HepG2 (cell line): Measurements from ENCODE around the gene CD300LG. TPM values are rescaled to one million over a fixed set of nuclear protein-coding genes. Genes with fewer than 3 reads are reported as not detected.

ENCODE experiments used
- HMGXB4 ChIP-seq, 2 experiments: sonication (generic) in 1 of 2; formaldehyde crosslinking in 1 of 2; IDR thresholded peaks; 2 replicates each; pipeline versions ENCODE4 v1.4.0 to v1.6.1; 2018 to 2020; ENCODE audit warnings: missing genetic modification reagents in 2 of 2, borderline replicate concordance in 1 of 2, low read depth in 1 of 2, mild to moderate bottlenecking in 1 of 2, missing biosample characterization in 1 of 2
- HNRNPH1 ChIP-seq: fragments of 200-400 bp; formaldehyde crosslinking; optimal IDR thresholded peaks from 2 replicates; pipeline ENCODE3; 2017; ENCODE audit warnings: mild to moderate bottlenecking, low read depth, low read length
- MAX ChIP-seq: IDR thresholded peaks from 2 replicates; pipeline ENCODE4 v1.6.1; 2012; ENCODE audit warnings: inconsistent platforms
- NR2C2 ChIP-seq: sonication (generic); formaldehyde crosslinking; IDR thresholded peaks from 2 replicates; pipeline ENCODE4 v1.4.0; 2020; ENCODE audit warnings: missing genetic modification reagents, mild to moderate bottlenecking, moderate library complexity, borderline replicate concordance
- NR2F6 ChIP-seq, 2 experiments: IDR thresholded peaks; 2 replicates each; pipeline ENCODE4 v1.6.1; 2016; ENCODE audit warnings: antibody characterized with exemption in 1 of 2, mild to moderate bottlenecking in 1 of 2
- POGZ ChIP-seq: sonication (generic); formaldehyde crosslinking; IDR thresholded peaks from 2 replicates; pipeline ENCODE4 v1.4.0; 2020; ENCODE audit warnings: mild to moderate bottlenecking, missing genetic modification reagents
- PRPF4 ChIP-seq: fragments of 200-400 bp; formaldehyde crosslinking; IDR thresholded peaks from 2 replicates; pipeline ENCODE4 v1.6.1; 2016; ENCODE audit warnings: low read length, low read depth; ENCODE audit not compliant: poor library complexity, severe bottlenecking
- RBAK ChIP-seq: sonication (generic); formaldehyde crosslinking; IDR thresholded peaks from 2 replicates; pipeline ENCODE4 v1.5.1; 2020; ENCODE audit warnings: mild to moderate bottlenecking, missing genetic modification reagents
- SALL2 ChIP-seq: sonication (generic); formaldehyde crosslinking; IDR thresholded peaks from 2 replicates; pipeline ENCODE4 v1.8.1; 2023; ENCODE audit warnings: mild to moderate bottlenecking, missing genetic modification reagents, inconsistent platforms
- ZBTB40 ChIP-seq, 2 experiments: fragments of 450-650 bp in 1 of 2; sonication (generic) in 1 of 2; formaldehyde crosslinking in 1 of 2; IDR thresholded peaks; 2 replicates each; pipeline versions ENCODE4 v1.6.1 to v1.8.0; 2016 to 2022; ENCODE audit warnings: antibody characterized with exemption in 1 of 2, mild to moderate bottlenecking in 1 of 2, missing genetic modification reagents in 1 of 2
- ZNF24 ChIP-seq: fragments of 450-650 bp; IDR thresholded peaks from 2 replicates; pipeline ENCODE4 v1.6.1; 2017; ENCODE audit warnings: antibody characterized with exemption, mild to moderate bottlenecking
- ZNF672 ChIP-seq: sonication (generic); formaldehyde crosslinking; IDR thresholded peaks from 2 replicates; pipeline ENCODE4 v1.8.1; 2022; ENCODE audit warnings: missing genetic modification reagents
- polyA plus RNA-seq, 8 experiments: library from polyadenylated mRNA; depleted of rRNA in 3 of 8; stranded (reverse) in 7 of 8; unstranded in 1 of 8; fragments of >200 nt; fragmentation: Illumina TruSeq in 4 of 8; extraction: Trizol in 4 of 8; gene quantifications; 2 replicates each; pipeline versions ENCODE4 v1.2.1 to v1.2.3, GENCODE V29; 2011 to 2016; ENCODE audit warnings: low read depth in 4 of 8, missing spikeins in 1 of 8, mixed read lengths in 1 of 8; ENCODE audit not compliant: insufficient read depth in 1 of 8
- total RNA-seq, 5 experiments: library from RNA; depleted of rRNA; stranded (reverse); fragments of >200 nt; fragmentation: Illumina TruSeq; extraction: Trizol; gene quantifications; 2 replicates each; pipeline ENCODE4 v1.2.3, GENCODE V29; 2016; ENCODE audit warnings: low read depth in 1 of 5

Gene CD300LG
- total and polyA plus RNA-seq, 2 of the 13 experiments (the other 11 are each of a cell fraction or from before 2014, with no cell fraction given), result not detected

GRCh38 chr17:43878260-43879175 lies 31.5 kb downstream of the CD300LG start (continued):
- TF ChIP-seq ZBTB40 (IDR thresholded peaks at IDR 0.05), result no peak
- TF ChIP-seq ZBTB40 (CRISPR knock-in tag; IDR thresholded peaks at IDR 0.05), result no peak
- TF ChIP-seq HMGXB4 (CRISPR knock-in tag; IDR thresholded peaks at IDR 0.05; ENCODE audit: borderline replicate concordance in 1 of 2, low read depth in 1 of 2), result peak; percentile 51 to 71; a peak in 2 of 4 replicates
- no peak for TF ChIP-seq NR2C2 (CRISPR knock-in tag)
- TF ChIP-seq SALL2, result no peak
- no peak; the same call in 1 of the 2 replicates for TF ChIP-seq MAX
- TF ChIP-seq POGZ, result no peak
- no peak for TF ChIP-seq PRPF4
- TF ChIP-seq ZNF672 (CRISPR knock-in tag), result no peak
- TF ChIP-seq RBAK (CRISPR knock-in tag), result no peak
- TF ChIP-seq NR2F6 (IDR thresholded peaks at IDR 0.05), result no peak
- TF ChIP-seq NR2F6 (CRISPR knock-in tag; IDR thresholded peaks at IDR 0.05), result 0 out of 2 replicates have a peak, but pooled peaks have one; percentile 17
- TF ChIP-seq HNRNPH1, result no peak
- no peak for TF ChIP-seq ZNF24
